H1 (cell line): ENCODE results near the gene PAK2. TPM values are rescaled to one million over a fixed set of nuclear protein-coding genes. Genes with fewer than 3 reads are reported as not detected.

ENCODE experiments used
- CTCF ChIA-PET: fragments of 300-600 bp; sonication (Branson Sonifier 250); formaldehyde crosslinking; loops from one replicate; lab custom pipeline; 2021; ENCODE audit not compliant: partially characterized antibody; lab: Charles Lee
- POLR2A ChIA-PET: fragments of 300-600 bp; sonication (Branson Sonifier 250); formaldehyde crosslinking; loops from one replicate; lab custom pipeline; 2021; ENCODE audit warnings: inconsistent platforms; ENCODE audit not compliant: partially characterized antibody; lab: Charles Lee
- DNase-seq, 2 experiments: peaks; one replicate each; pipeline versions ENCODE4 v3.0.0 to v3.0.0-alpha.2; 2010 to 2022; ENCODE audit warnings: low spot score in 2 of 2, low read depth in 1 of 2, mixed read lengths in 1 of 2
- FAIRE-seq: peaks from 2 replicates; lab custom pipeline; 2011; peaks lifted over from hg19 to GRCh38; lab: Jason Lieb, UNC
- H2AFZ ChIP-seq: 2 replicates; pipeline ENCODE4 v1.8.1; 2012; ENCODE audit warnings: low read length, inconsistent platforms
- H2AK5ac ChIP-seq: 2 replicates; pipeline ENCODE4 v1.6.1; 2013; ENCODE audit warnings: low read depth, low read length
- H2BK120ac ChIP-seq: replicated peaks from 2 replicates; pipeline ENCODE3; 2013; ENCODE audit warnings: low read depth, low read length, inconsistent platforms
- H2BK12ac ChIP-seq: 2 replicates; pipeline ENCODE4 v1.6.1; 2013; ENCODE audit warnings: low read depth, low read length
- H2BK15ac ChIP-seq: 2 replicates; pipeline ENCODE4 v1.6.1; 2013; ENCODE audit warnings: low read length
- H2BK20ac ChIP-seq: 2 replicates; pipeline ENCODE4 v1.6.1; 2013; ENCODE audit warnings: low read length
- H2BK5ac ChIP-seq: 2 replicates; pipeline ENCODE4 v1.6.1; 2013; ENCODE audit warnings: low read depth, low read length
- H3K14ac ChIP-seq: 2 replicates; pipeline ENCODE4 v1.6.1; 2013; ENCODE audit warnings: inconsistent platforms; ENCODE audit not compliant: insufficient read length
- H3K18ac ChIP-seq: 2 replicates; pipeline ENCODE4 v1.6.1; 2013; ENCODE audit warnings: low read length; ENCODE audit errors: extremely low read depth
- H3K23ac ChIP-seq: 2 replicates; pipeline ENCODE4 v1.6.1; 2013; ENCODE audit warnings: inconsistent platforms; ENCODE audit not compliant: insufficient read length
- H3K23me2 ChIP-seq: 2 replicates; pipeline ENCODE4 v1.6.1; 2013; ENCODE audit warnings: low read depth, low read length
- H3K27ac ChIP-seq: 2 replicates; pipeline ENCODE4 v1.6.1; 2011; ENCODE audit warnings: low read depth, low read length, inconsistent platforms
- H3K27me3 ChIP-seq, 4 experiments: replicated peaks in 1 of 4; 1 replicate in 1 of 4; 2 replicates in 3 of 4; pipeline versions ENCODE4 v1.6.1 to v1.8.1; 2011 to 2013; ENCODE audit warnings: low read length in 3 of 4, mild to moderate bottlenecking in 3 of 4, inconsistent platforms in 2 of 4, mixed read lengths in 2 of 4, moderate library complexity in 1 of 4; ENCODE audit not compliant: control insufficient read depth in 3 of 4, insufficient read depth in 3 of 4; ENCODE audit errors: extremely low read depth in 1 of 4
- H3K36me3 ChIP-seq, 4 experiments: 2 replicates each; pipeline versions ENCODE4 v1.6.1 to v1.8.1; 2011 to 2013; ENCODE audit warnings: mild to moderate bottlenecking in 4 of 4, low read length in 3 of 4, moderate library complexity in 2 of 4, control low read depth in 1 of 4, inconsistent platforms in 1 of 4; ENCODE audit not compliant: insufficient read depth in 4 of 4, control insufficient read depth in 2 of 4
- H3K4ac ChIP-seq: replicated peaks from 2 replicates; pipeline ENCODE3; 2013; ENCODE audit warnings: low read length, low read depth, mixed read lengths, inconsistent platforms; ENCODE audit not compliant: insufficient read length
- H3K4me1 ChIP-seq, 4 experiments: replicated peaks in 1 of 4; 1 replicate in 1 of 4; 2 replicates in 3 of 4; pipeline versions ENCODE4 v1.6.1 to v1.8.1; 2011 to 2013; ENCODE audit warnings: low read length in 3 of 4, inconsistent platforms in 2 of 4, mixed read lengths in 1 of 4; ENCODE audit not compliant: insufficient read depth in 4 of 4, control insufficient read depth in 3 of 4
- H3K4me2 ChIP-seq, 2 experiments: 2 replicates each; pipeline versions ENCODE4 v1.6.1 to v1.8.1; 2011 to 2013; ENCODE audit warnings: low read depth in 2 of 2, low read length in 2 of 2, control low read depth in 1 of 2, inconsistent platforms in 1 of 2, mild to moderate bottlenecking in 1 of 2; ENCODE audit not compliant: insufficient read depth in 1 of 2
- H3K4me3 ChIP-seq, 4 experiments: fragments of 200-600, 300-600 bp in 1 of 4; sonication (generic), shearing (Covaris generic), sonication (Bioruptor Twin) in 1 of 4; 2 replicates each; pipeline versions ENCODE4 v1.5.1 to v1.8.1; 2011 to 2016; ENCODE audit warnings: low read length in 4 of 4, low read depth in 3 of 4, control low read depth in 2 of 4, inconsistent platforms in 2 of 4, mild to moderate bottlenecking in 2 of 4, mixed read lengths in 1 of 4, moderate library complexity in 1 of 4; ENCODE audit not compliant: insufficient read depth in 2 of 4; ENCODE audit errors: extremely low read depth in 1 of 4
- H3K56ac ChIP-seq: replicated peaks from 2 replicates; pipeline ENCODE3; 2013; ENCODE audit warnings: low read depth, mild to moderate bottlenecking, mixed read lengths, low read length, inconsistent platforms; ENCODE audit not compliant: insufficient read length
- H3K79me1 ChIP-seq: 2 replicates; pipeline ENCODE4 v1.6.1; 2013; ENCODE audit warnings: low read depth, low read length, control low read depth
- H3K79me2 ChIP-seq, 2 experiments: 2 replicates each; pipeline versions ENCODE4 v1.6.1 to v1.8.1; 2012 to 2013; ENCODE audit warnings: low read length in 2 of 2, mild to moderate bottlenecking in 2 of 2, inconsistent platforms in 1 of 2; ENCODE audit not compliant: insufficient read depth in 2 of 2, control insufficient read depth in 1 of 2
- H3K9ac ChIP-seq, 4 experiments: replicated peaks in 1 of 4; 1 replicate in 1 of 4; 2 replicates in 3 of 4; pipeline versions ENCODE4 v1.6.1 to v1.8.1; 2011 to 2013; ENCODE audit warnings: low read depth in 3 of 4, low read length in 3 of 4, control low read depth in 2 of 4, mild to moderate bottlenecking in 2 of 4, moderate library complexity in 2 of 4, inconsistent platforms in 1 of 4; ENCODE audit errors: extremely low read depth in 1 of 4
- H3K9me3 ChIP-seq, 2 experiments: 2 replicates each; pipeline versions ENCODE4 v1.6.1 to v1.8.1; 2012 to 2013; ENCODE audit warnings: mild to moderate bottlenecking in 2 of 2, moderate library complexity in 2 of 2, control low read depth in 1 of 2, inconsistent platforms in 1 of 2, low read depth in 1 of 2, low read length in 1 of 2, mixed read lengths in 1 of 2; ENCODE audit not compliant: insufficient read depth in 2 of 2
- H4K20me1 ChIP-seq, 2 experiments: replicated peaks in 1 of 2; 2 replicates each; pipeline versions ENCODE3 to v1.8.1; 2011 to 2013; ENCODE audit warnings: inconsistent platforms in 2 of 2, low read length in 2 of 2, mild to moderate bottlenecking in 1 of 2; ENCODE audit not compliant: insufficient read depth in 2 of 2, control insufficient read depth in 1 of 2
- H4K5ac ChIP-seq: 2 replicates; pipeline ENCODE4 v1.6.1; 2013; ENCODE audit warnings: low read length, low read depth, mixed read lengths, inconsistent platforms; ENCODE audit not compliant: insufficient read length
- H4K8ac ChIP-seq: 2 replicates; pipeline ENCODE4 v1.8.0; 2013; ENCODE audit warnings: mild to moderate bottlenecking, moderate library complexity, low read length, inconsistent platforms; ENCODE audit not compliant: insufficient read depth; ENCODE audit errors: extremely low read depth
- H4K91ac ChIP-seq: replicated peaks from 2 replicates; pipeline ENCODE3; 2013; ENCODE audit warnings: low read length, mixed read lengths, inconsistent platforms; ENCODE audit not compliant: insufficient read length
- BRCA1 ChIP-seq: IDR thresholded peaks from 2 replicates; pipeline ENCODE4 v1.6.1; 2012; ENCODE audit warnings: low read depth, low read length, improper control_type of control experiment
- KDM4A ChIP-seq: IDR thresholded peaks from one replicate; pipeline ENCODE4 v1.7.1; 2012; ENCODE audit warnings: low read depth, mild to moderate bottlenecking, moderate library complexity, low read length, inconsistent platforms; ENCODE audit not compliant: severe bottlenecking
- MAX ChIP-seq: IDR thresholded peaks from 2 replicates; pipeline ENCODE4 v1.6.1; 2012; ENCODE audit warnings: inconsistent platforms
- NRF1 ChIP-seq: IDR thresholded peaks from 2 replicates; pipeline ENCODE4 v1.6.1; 2011; ENCODE audit warnings: mild to moderate bottlenecking, low read depth, low read length, improper control_type of control experiment
- POLR2A ChIP-seq, 2 experiments: IDR thresholded peaks; 1 replicate in 1 of 2; 2 replicates in 1 of 2; pipeline ENCODE4 v1.6.1; 2011; ENCODE audit warnings: low read depth in 2 of 2, low read length in 2 of 2, mild to moderate bottlenecking in 2 of 2; ENCODE audit errors: control extremely low read depth in 1 of 2
- RFX5 ChIP-seq: IDR thresholded peaks from 2 replicates; pipeline ENCODE4 v1.6.1; 2011; ENCODE audit warnings: low read depth, low read length, improper control_type of control experiment, borderline replicate concordance
- SAP30 ChIP-seq: fragments of 300-600 bp; sonication (generic); IDR thresholded peaks from 2 replicates; pipeline ENCODE4 v1.7.1; 2012; ENCODE audit warnings: low read length, moderate library complexity, mild to moderate bottlenecking, inconsistent platforms; ENCODE audit not compliant: insufficient read depth, insufficient replicate concordance
- TAF1 ChIP-seq: IDR thresholded peaks from 2 replicates; pipeline ENCODE4 v1.6.1; 2011; ENCODE audit warnings: mild to moderate bottlenecking, low read depth, low read length
- TAF7 ChIP-seq: optimal IDR thresholded peaks from 2 replicates; pipeline ENCODE3; 2011; ENCODE audit warnings: low read depth, mild to moderate bottlenecking, inconsistent platforms, low read length, moderate library complexity, borderline replicate concordance
- WGBS, 2 experiments: shearing (Covaris generic) in 1 of 2; methylation state at CpG; one replicate each; pipeline versions ENCODE4 v1.1.6 to v1.1.7; 2013 to 2015; ENCODE audit warnings: low lambda C conversion rate in 2 of 2, mixed read lengths in 2 of 2, inconsistent platforms in 1 of 2, low coverage in 1 of 2, missing lambda C conversion rate in 1 of 2; ENCODE audit not compliant: insufficient replicate concordance in 2 of 2, insufficient coverage in 1 of 2, insufficient read length in 1 of 2; ENCODE audit errors: extremely low coverage in 1 of 2, missing lambda C conversion rate in 1 of 2; 5-methylcytosine and 5-hydroxymethylcytosine counted together
- polyA plus RNA-seq, 7 experiments: library from polyadenylated mRNA; depleted of rRNA in 3 of 7; stranded (reverse) in 5 of 7; unstranded in 2 of 7; fragments of >200 nt in 5 of 7; fragments of 200-250 nt in 2 of 7; gene quantifications; 1 replicate in 5 of 7; 2 replicates in 1 of 7; 4 replicates in 1 of 7; pipeline versions ENCODE4 v1.2.1 to v1.2.3, GENCODE V29; 2011 to 2013; ENCODE audit warnings: missing spikeins in 2 of 7, mixed read lengths in 2 of 7
- total RNA-seq: library from RNA; stranded (reverse); fragmentation: NEBNext Ultra II Directional; extraction: Animal tissue kit (Norgen Biotek cat#: 25700); gene quantifications from 2 replicates; pipeline ENCODE4 v1.2.1, GENCODE V29; 2021

Gene PAK2
- total and polyA plus RNA-seq, 2 of the 8 experiments (the other 6 are each of a cell fraction or from before 2014, with no cell fraction given) = 13.1 to 60.5 TPM

GRCh38 chr3:196777836-196778235 lies 38.2 kb downstream of the PAK2 start:
- Histone ChIP-seq H2BK12ac (no peak overlapping the region), H3K56ac (no peak overlapping the region), H2BK15ac (no peak overlapping the region), H3K79me1 (peaks cover 6% of the 10 kb centered on the region; the same call in 1 of the 2 replicates), H3K27ac (no peak overlapping the region), H2BK120ac (no peak overlapping the region), H3K36me3 (peaks cover 0 to 13% (median 8%) of the 10 kb centered on the region in 4 experiments; a peak in 3 of 8 replicates), H4K20me1 (peaks cover 3 to 7% of the 10 kb centered on the region in 2 experiments), H3K4me2 (no peak overlapping the region), H4K8ac (no peak overlapping the region), H3K23ac (no peak overlapping the region), H4K91ac (no peak overlapping the region), H3K79me2 (peaks cover 24 to 96% of the 10 kb centered on the region in 2 experiments), H3K4me3 (no peak overlapping the region), H3K18ac (no peak overlapping the region), H2AK5ac (no peak overlapping the region), H3K27me3 (no peaks in the 10 kb centered on the region), H3K4ac (no peak overlapping the region), H2AFZ (no peak overlapping the region), H2BK20ac (no peak overlapping the region), H4K5ac (no peak overlapping the region), H3K14ac (no peak overlapping the region), H2BK5ac (no peak overlapping the region), H3K9me3 (peaks cover 13 to 15% of the 10 kb centered on the region in 2 experiments), H3K4me1 (no peaks in the 10 kb centered on the region; a peak in 1 of 7 replicates), H3K23me2 (no peaks in the 10 kb centered on the region), H3K9ac (no peak overlapping the region)
- DNase-seq (no peak), FAIRE-seq (no peak)
- CTCF ChIA-PET = no interaction called here
- POLR2A ChIA-PET = interaction anchor here (1.3 kb wide), 1 partner anchor 38 kb away, joined by 5 read pairs; the partner anchor contains the start of gene PAK2
- 97% methylated on average over 8 of the region's 8 CpGs; no CpG with 5 or more reads in 1 of the 2 experiments for WGBS, 2 experiments
- no peak for TF ChIP-seq TAF1
- no peak for TF ChIP-seq SAP30
- TF ChIP-seq NRF1 = no peak
- TF ChIP-seq POLR2A (IDR thresholded peaks at IDR 0.05; ENCODE audit: control extremely low read depth in 1 of 2, low read depth in 2 of 2, low read length in 2 of 2) = no peak
- TF ChIP-seq BRCA1 = no peak
- no peak for TF ChIP-seq KDM4A
- no peak for TF ChIP-seq RFX5
- no peak for TF ChIP-seq TAF7
- no peak for TF ChIP-seq MAX
